Thyroid gland (tissue), 4 donors: Measurements from ENCODE around the gene MLPH. TPM values are rescaled to one million over a fixed set of nuclear protein-coding genes. Genes with fewer than 3 reads are reported as not detected.
"Not testable (repeated sequence)": the region's sequence is repeated elsewhere in the genome, so short reads cannot be mapped to it uniquely, and the experiment has no call there.

ENCODE experiments used
- DNase-seq, 2 donors: peaks; one replicate each; pipeline ENCODE4 v3.0.0-alpha.2; 2019
- H3K27ac ChIP-seq, 3 donors: fragments of 200-600 bp; sonication (generic); 1 replicate in 2 of 3; 2 replicates in 1 of 3; pipeline ENCODE4 v1.5.1; 2016 to 2019; ENCODE audit warnings: mild to moderate bottlenecking in 1 of 3, moderate library complexity in 1 of 3
- H3K27me3 ChIP-seq: fragments of 200-600 bp; sonication (generic); one replicate; pipeline ENCODE4 v1.5.1; 2019
- H3K36me3 ChIP-seq, 2 donors: fragments of 200-600 bp; sonication (generic); one replicate each; pipeline ENCODE4 v1.5.1; 2016 to 2019
- H3K4me1 ChIP-seq, 2 donors: fragments of 200-600 bp; sonication (generic); one replicate each; pipeline ENCODE4 v1.5.1; 2017 to 2019
- H3K4me3 ChIP-seq, 3 donors: fragments of 200-600 bp; sonication (generic); replicated peaks in 1 of 3; 1 replicate in 2 of 3; 2 replicates in 1 of 3; pipeline ENCODE4 v1.5.1; 2016; ENCODE audit warnings: mild to moderate bottlenecking in 1 of 3
- H3K9me3 ChIP-seq: fragments of 200-600 bp; sonication (generic); one replicate; pipeline ENCODE4 v1.5.1; 2017
- POLR2A ChIP-seq, 2 donors: fragments of 450-650 bp; IDR thresholded peaks; one replicate each; pipeline ENCODE4 v1.6.1; 2017; ENCODE audit warnings: antibody characterized with exemption in 2 of 2, mild to moderate bottlenecking in 2 of 2, moderate library complexity in 1 of 2
- WGBS, 2 donors: methylation state at CpG; one replicate each; pipeline ENCODE4 v1.1.5; 2017; 5-methylcytosine and 5-hydroxymethylcytosine counted together
- intact Hi-C: fragments of 100-400 bp; cut with DNase I; formaldehyde crosslinking; loops from one replicate; pipeline ENCODE4 v1.15.1; 2023
- total RNA-seq, 4 donors: library from RNA; depleted of rRNA; stranded (reverse); fragments of >200 nt; gene quantifications; one replicate each; pipeline ENCODE4 v1.2.3, GENCODE V29; 2016
- TF ChIP-seq, protein P1 (sequence below), 6 experiments: fragments of 200-600 bp in 3 of 6; fragments of 450-650 bp in 3 of 6; sonication (generic) in 3 of 6; IDR thresholded peaks; one replicate each; pipeline ENCODE4 v1.5.1; 2016 to 2019; ENCODE audit warnings: antibody characterized with exemption in 6 of 6, mild to moderate bottlenecking in 2 of 6, inconsistent platforms in 1 of 6, moderate library complexity in 1 of 6

Gene MLPH
- total RNA-seq, 4 donors from 2014 or later = 41.3 to 107 (median 58.6) TPM

DNA sequence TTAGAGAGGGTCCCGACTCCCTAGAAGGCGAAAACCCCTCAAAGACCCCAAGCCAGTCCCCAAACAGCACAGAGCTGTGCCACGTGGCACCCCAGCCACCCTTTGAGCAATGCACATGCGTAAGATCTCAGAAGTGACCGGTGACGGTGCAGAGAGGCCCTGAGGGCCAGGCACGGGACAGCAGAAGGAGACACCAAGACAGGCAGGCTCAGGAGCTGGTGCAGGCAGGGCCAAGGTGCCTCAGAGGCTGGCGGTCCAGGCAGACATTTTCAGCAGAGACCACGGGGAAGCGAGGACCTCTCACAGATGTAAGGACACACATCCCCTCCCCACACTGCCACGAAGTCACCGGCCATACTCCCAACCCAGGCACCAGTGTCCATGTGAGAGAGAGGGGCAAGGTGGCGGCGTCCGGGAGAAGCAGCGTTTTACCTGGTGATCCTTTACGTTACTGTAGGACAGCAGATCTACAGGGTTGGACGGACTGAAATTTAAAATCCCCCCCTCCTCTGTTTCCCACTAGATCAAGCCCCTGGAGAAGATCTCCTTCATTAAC is 105.5 kb downstream of the MLPH start:
- H3K4me1 ChIP-seq = peaks cover 30 to 49% of the 10 kb centered on the region in 2 donors
- intact Hi-C loops = no loop called here
- peak overlapping the region in 1 of 3 donors; percentile 97 for H3K27ac ChIP-seq
- H3K4me3 ChIP-seq = no peak overlapping the region
- 91 to 95% methylated on average over 15 to 18 of the region's 18 CpGs for WGBS, 2 donors
- no peaks in the 10 kb centered on the region for H3K9me3 ChIP-seq
- no peaks in the 10 kb centered on the region for H3K27me3 ChIP-seq
- TF ChIP-seq, protein P1, sequence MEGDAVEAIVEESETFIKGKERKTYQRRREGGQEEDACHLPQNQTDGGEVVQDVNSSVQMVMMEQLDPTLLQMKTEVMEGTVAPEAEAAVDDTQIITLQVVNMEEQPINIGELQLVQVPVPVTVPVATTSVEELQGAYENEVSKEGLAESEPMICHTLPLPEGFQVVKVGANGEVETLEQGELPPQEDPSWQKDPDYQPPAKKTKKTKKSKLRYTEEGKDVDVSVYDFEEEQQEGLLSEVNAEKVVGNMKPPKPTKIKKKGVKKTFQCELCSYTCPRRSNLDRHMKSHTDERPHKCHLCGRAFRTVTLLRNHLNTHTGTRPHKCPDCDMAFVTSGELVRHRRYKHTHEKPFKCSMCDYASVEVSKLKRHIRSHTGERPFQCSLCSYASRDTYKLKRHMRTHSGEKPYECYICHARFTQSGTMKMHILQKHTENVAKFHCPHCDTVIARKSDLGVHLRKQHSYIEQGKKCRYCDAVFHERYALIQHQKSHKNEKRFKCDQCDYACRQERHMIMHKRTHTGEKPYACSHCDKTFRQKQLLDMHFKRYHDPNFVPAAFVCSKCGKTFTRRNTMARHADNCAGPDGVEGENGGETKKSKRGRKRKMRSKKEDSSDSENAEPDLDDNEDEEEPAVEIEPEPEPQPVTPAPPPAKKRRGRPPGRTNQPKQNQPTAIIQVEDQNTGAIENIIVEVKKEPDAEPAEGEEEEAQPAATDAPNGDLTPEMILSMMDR (IDR thresholded peaks at IDR 0.05) = no peak
- no peak for TF ChIP-seq POLR2A (IDR thresholded peaks at IDR 0.05)
- H3K36me3 ChIP-seq = no peaks in the 10 kb centered on the region
- DNase-seq = no peak

DNA sequence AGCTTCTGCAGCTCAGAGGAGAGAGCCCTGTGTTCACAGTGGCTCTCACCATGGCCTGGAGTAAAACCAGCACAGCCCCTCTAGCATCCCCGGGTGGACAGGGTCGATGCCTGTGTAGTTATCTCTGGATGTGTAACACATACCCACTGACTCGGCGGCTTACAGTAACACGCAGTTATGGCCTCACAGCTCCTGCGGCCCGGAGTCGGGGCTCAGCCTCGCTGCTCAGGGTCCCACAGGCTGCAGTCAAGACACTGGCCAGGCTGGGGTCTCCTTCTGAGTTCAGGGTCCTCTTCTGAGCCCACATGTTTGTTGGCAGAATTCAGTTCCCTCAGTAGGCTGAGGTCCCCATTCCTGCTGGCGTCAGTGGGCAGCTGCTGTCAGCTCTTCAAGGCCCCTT is 106.0 kb downstream of the MLPH start:
- TF ChIP-seq POLR2A (IDR thresholded peaks at IDR 0.05) = no peak
- TF ChIP-seq, protein P1 (IDR thresholded peaks at IDR 0.05) = no peak
- 87 to 89% methylated on average over 9 of the region's 10 CpGs for WGBS, 2 donors
- Histone ChIP-seq H3K9me3 (no peaks in the 10 kb centered on the region), H3K36me3 (no peaks in the 10 kb centered on the region), H3K27me3 (no peaks in the 10 kb centered on the region), H3K4me3 (no peak overlapping the region), H3K4me1 (peaks cover 30 to 49% of the 10 kb centered on the region in 2 donors), H3K27ac (peak overlapping the region in 1 of 3 donors; percentile 98)
- intact Hi-C loops = no loop called here
- no peak for DNase-seq

DNA sequence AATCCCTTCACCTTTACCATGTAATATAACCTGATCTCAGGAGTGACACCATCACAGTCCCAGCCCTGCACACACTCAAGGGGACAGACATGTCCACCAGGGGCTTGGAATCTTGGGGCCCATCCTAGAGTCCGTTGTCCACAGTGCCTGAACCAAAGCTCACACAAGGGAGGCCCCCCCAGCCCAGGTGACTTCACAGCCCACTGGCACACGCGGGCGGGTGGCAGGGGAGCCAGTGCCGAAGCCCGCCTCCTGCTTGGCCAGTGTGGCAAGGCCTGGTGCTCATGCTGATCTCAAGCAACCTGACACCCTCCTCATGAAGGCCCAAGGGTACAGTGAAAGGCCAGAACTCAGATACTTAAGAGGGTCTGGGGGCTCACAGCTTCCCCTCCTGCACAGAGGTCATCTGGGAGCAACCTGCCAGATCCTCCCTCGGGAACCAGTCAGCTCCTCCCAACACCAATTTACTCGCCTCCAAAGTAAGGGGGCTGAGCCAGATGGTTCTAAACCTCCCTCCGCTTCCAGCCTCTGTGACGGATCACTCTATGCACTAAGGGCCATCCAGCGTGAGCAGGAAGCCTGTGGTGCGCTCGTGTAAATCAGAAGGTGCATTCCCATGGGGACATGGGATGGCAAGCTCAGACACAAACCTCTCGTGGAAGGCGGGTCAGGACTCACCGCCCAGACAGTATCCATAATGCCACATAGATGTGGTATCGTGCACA is 106.7 kb downstream of the MLPH start:
- H3K4me1 ChIP-seq = peaks cover 30 to 43% of the 10 kb centered on the region in 2 donors
- intact Hi-C loops = no loop called here
- H3K9me3 ChIP-seq = no peaks in the 10 kb centered on the region
- H3K27me3 ChIP-seq = no peaks in the 10 kb centered on the region
- peak overlapping the region; percentile 86 to 98 (median 87) for H3K27ac ChIP-seq
- 95 to 97% methylated on average over 12 to 17 of the region's 17 CpGs for WGBS, 2 donors
- H3K4me3 ChIP-seq = no peak overlapping the region
- no peaks in the 10 kb centered on the region for H3K36me3 ChIP-seq
- no peak for TF ChIP-seq POLR2A (IDR thresholded peaks at IDR 0.05)
- TF ChIP-seq, protein P1 (IDR thresholded peaks at IDR 0.05) = no peak
- no peak for DNase-seq

DNA sequence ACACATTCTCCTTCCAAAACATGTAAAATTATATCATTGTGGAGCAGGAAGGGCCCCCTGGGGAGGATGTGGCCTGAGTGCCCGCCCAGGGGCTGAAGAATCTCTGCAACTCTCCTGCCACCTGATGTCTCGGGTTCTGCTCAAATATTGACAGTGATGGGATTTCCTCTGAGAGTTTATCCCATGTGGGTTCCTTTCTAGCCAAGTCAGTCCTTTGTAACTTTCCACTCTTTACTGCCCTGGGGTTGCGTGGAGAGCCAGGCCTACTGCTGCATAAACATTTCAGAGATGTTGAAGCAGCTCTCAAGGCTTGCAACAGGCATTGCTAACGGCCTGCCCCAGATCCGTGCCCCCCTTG is 107.4 kb downstream of the MLPH start:
- peak; percentile 70 to 74 for DNase-seq
- WGBS, 2 donors = 48 to 54% methylated on average over 5 of the region's 5 CpGs
- Histone ChIP-seq H3K36me3 (no peaks in the 10 kb centered on the region), H3K4me1 (peaks cover 30 to 40% of the 10 kb centered on the region in 2 donors), H3K27ac (peak overlapping the region; percentile 86 to 98 (median 87)), H3K9me3 (no peaks in the 10 kb centered on the region), H3K27me3 (no peaks in the 10 kb centered on the region), H3K4me3 (no peak overlapping the region)
- intact Hi-C loops = no loop called here
- TF ChIP-seq POLR2A (IDR thresholded peaks at IDR 0.05) = peak in 1 of 2 donors; percentile 39
- TF ChIP-seq, protein P1 (IDR thresholded peaks at IDR 0.05) = peak in 1 of 6 experiments; percentile 5

DNA sequence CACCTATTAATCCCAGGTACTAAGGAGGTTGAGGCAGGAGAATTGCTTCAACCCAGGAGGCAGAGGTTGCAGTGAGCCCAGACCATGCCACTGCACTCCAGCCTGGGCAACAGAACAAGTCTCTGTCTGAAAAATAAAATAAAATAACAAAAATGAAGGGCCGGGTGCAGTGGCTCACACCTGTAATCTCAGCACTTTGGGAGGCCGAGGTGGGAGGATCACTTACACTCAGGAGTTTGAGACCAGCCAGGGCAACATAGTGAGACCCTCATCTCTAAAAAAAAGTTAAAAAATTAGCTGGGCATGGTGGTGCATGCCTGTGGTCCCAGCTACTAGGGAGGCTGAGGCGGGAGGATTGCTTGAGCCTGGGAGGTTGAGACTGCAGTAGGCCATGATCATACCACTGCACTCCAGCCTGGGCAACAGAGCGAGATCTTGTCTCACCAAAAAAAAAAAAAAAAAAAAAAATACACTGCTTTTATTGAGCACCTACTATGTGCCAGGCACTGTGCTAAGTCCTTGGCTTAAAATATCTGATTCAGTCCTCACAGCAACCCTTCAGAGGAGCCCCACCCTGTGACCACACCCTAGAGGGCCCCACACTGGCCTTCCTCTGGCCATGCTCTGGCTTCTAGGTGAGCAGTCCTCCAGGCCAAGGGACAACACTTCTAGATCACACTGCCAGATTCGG is 108.9 kb downstream of the MLPH start:
- peaks cover 30 to 34% of the 10 kb centered on the region in 2 donors for H3K4me1 ChIP-seq
- H3K4me3 ChIP-seq, DNase-seq, intact Hi-C loops, H3K27me3 ChIP-seq, H3K36me3 ChIP-seq, H3K9me3 ChIP-seq: not testable (repeated sequence)
- 91 to 98% methylated on average over 5 of the region's 5 CpGs for WGBS, 2 donors
- peak overlapping the region; percentile 86 to 98 (median 87) for H3K27ac ChIP-seq
